ENCODE results near the gene STXBP6.

DNA sequence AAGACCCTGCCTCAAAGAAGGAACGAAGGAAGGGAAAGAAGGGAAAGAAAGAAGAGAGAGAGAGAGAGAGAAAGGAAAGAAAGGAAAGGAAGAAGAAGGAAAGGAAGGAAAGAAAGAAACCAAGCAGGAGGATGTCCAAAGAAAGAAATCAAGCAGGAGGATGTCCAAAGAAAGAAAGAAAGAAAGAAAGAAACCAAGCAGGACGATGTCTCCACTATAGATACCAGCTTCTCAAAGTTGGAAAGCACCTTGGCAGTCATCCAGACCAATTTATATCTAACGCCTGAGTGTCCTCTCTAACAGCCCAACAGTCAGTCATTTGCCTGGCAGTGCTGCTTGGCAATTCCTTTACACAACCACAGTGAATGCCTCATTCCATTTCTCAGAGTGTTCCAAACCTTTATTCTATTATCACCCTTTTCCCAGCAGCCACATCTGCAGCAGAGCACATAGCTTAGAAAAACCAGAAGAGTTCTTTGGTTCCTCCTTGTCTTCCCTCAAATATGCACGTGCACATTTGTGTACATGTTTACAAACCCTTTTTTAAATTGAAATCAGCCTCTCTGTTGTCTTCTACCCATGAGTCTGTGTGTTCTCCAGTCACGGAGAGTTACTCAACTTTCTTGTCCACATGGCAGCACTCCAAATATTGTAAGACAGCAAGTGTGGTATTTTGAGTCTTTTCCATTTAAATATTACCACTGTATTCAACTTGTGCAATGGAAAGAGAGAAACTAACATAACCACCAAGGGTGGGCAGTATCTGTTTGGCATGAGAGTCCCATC, 138.4 kb downstream of the STXBP6 start:
- TF ChIP-seq EP300 (IDR thresholded peaks at IDR 0.05): no peak
- TF ChIP-seq, protein P1, sequence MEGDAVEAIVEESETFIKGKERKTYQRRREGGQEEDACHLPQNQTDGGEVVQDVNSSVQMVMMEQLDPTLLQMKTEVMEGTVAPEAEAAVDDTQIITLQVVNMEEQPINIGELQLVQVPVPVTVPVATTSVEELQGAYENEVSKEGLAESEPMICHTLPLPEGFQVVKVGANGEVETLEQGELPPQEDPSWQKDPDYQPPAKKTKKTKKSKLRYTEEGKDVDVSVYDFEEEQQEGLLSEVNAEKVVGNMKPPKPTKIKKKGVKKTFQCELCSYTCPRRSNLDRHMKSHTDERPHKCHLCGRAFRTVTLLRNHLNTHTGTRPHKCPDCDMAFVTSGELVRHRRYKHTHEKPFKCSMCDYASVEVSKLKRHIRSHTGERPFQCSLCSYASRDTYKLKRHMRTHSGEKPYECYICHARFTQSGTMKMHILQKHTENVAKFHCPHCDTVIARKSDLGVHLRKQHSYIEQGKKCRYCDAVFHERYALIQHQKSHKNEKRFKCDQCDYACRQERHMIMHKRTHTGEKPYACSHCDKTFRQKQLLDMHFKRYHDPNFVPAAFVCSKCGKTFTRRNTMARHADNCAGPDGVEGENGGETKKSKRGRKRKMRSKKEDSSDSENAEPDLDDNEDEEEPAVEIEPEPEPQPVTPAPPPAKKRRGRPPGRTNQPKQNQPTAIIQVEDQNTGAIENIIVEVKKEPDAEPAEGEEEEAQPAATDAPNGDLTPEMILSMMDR (IDR thresholded peaks at IDR 0.05): no peak
